ENCODE results near the gene RGL1. TPM values are rescaled to one million over a fixed set of nuclear protein-coding genes. Genes with fewer than 3 reads are reported as not detected.

The RGL1 gene
- total and polyA plus RNA-seq, 2 donors (not counting 3 experiments of a cell fraction or from before 2014, with no cell fraction given): 19.8 to 35.3 TPM

DNA sequence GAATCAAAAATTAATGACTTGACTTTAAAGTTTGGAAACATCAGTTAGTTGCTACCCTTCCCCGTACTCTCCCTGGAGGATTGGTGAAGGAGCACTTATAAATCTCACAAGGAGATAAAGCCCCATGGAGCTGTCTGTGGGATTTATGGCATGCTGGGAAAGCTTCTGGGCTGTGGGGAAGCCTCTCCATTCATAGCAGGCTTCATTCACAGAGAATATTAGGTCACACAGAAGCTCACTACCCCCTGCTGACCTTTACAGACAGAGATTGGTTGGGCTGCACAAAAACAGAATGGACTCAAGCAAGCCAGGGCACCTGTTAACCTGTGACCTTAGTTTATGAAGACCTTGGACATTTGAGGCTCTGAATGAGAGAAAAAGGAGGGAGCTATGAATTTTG is 32.1 kb downstream of the RGL1 start:
- Histone ChIP-seq H3K9me1 (replicated peaks; ENCODE audit: control insufficient read depth, extremely low read depth, insufficient read depth, low read length) (no peaks in the 10 kb centered on the region), H4K20me1 (replicated peaks; ENCODE audit: control insufficient read depth, extremely low read depth, insufficient read depth, low read length) (peaks cover 3% of the 10 kb centered on the region), H3K4me1 (ENCODE audit: control insufficient read depth, extremely low read depth, insufficient read depth, low read length) (peaks cover 35% of the 10 kb centered on the region), H3K4me3 (replicated peaks in 1 of 3; ENCODE audit: insufficient read depth in 1 of 3, low read depth in 1 of 3, low read length in 3 of 3) (no peak overlapping the region), H2AFZ (ENCODE audit: low read depth, low read length) (no peak overlapping the region), H3K27ac (ENCODE audit: insufficient read depth, low read depth, low read length) (no peak overlapping the region), H3K27me3 (ENCODE audit: control insufficient read depth in 2 of 2, insufficient read depth in 2 of 2, low read length in 2 of 2) (no peaks in the 10 kb centered on the region), H3K79me2 (ENCODE audit: control insufficient read depth, insufficient read depth, low read length) (peaks cover 16% of the 10 kb centered on the region), H3K4me2 (ENCODE audit: insufficient read depth, low read length) (no peak overlapping the region), H3K36me3 (ENCODE audit: control insufficient read depth in 2 of 2, extremely low read depth in 1 of 2, insufficient read depth in 2 of 2, low read length in 2 of 2) (peaks cover 0 to 2% of the 10 kb centered on the region in 2 experiments), H3K9me3 (replicated peaks; ENCODE audit: control insufficient read depth, insufficient read depth, low read length) (no peaks in the 10 kb centered on the region), H3K9ac (replicated peaks; ENCODE audit: extremely low read depth, insufficient read depth, low read length) (no peak overlapping the region)
- FAIRE-seq (no peak), DNase-seq (ENCODE audit: low read depth, low spot score) (no peak)
- intact Hi-C loops (cut with micrococcal nuclease) (no loop called here), dilution Hi-C loops (cut with MboI; ENCODE audit: extremely low pct_ligation_motif_present, low sequenced_read_pairs) (no loop called here)
- TF ChIP-seq JUN (IDR thresholded peaks at IDR 0.05; ENCODE audit: borderline replicate concordance, insufficient read depth, insufficient read length, low read depth): no peak
- TF ChIP-seq MYC (IDR thresholded peaks at IDR 0.05; ENCODE audit: low read depth, low read length): no peak
- TF ChIP-seq POLR2A (IDR thresholded peaks at IDR 0.05; ENCODE audit: low read depth, low read length): no peak
- no peak for TF ChIP-seq FOS (IDR thresholded peaks at IDR 0.05; ENCODE audit: borderline replicate concordance, insufficient read depth, low read length)
- TF ChIP-seq, protein P1, sequence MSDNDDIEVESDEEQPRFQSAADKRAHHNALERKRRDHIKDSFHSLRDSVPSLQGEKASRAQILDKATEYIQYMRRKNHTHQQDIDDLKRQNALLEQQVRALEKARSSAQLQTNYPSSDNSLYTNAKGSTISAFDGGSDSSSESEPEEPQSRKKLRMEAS (IDR thresholded peaks at IDR 0.05; ENCODE audit: insufficient read depth, insufficient read length): no peak
- TF ChIP-seq, protein P2, sequence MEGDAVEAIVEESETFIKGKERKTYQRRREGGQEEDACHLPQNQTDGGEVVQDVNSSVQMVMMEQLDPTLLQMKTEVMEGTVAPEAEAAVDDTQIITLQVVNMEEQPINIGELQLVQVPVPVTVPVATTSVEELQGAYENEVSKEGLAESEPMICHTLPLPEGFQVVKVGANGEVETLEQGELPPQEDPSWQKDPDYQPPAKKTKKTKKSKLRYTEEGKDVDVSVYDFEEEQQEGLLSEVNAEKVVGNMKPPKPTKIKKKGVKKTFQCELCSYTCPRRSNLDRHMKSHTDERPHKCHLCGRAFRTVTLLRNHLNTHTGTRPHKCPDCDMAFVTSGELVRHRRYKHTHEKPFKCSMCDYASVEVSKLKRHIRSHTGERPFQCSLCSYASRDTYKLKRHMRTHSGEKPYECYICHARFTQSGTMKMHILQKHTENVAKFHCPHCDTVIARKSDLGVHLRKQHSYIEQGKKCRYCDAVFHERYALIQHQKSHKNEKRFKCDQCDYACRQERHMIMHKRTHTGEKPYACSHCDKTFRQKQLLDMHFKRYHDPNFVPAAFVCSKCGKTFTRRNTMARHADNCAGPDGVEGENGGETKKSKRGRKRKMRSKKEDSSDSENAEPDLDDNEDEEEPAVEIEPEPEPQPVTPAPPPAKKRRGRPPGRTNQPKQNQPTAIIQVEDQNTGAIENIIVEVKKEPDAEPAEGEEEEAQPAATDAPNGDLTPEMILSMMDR (IDR thresholded peaks at IDR 0.05; ENCODE audit: extremely low read depth in 1 of 2, insufficient read depth in 1 of 2, low read depth in 1 of 2, low read length in 2 of 2): no peak
- no TSS peak for BruUV-seq (replicated peaks)
- ChIA-PET CTCF (interaction anchor here (1.1 to 2.0 kb wide), 4 partner anchors 14 to 79 kb away, joined by 4 to 19 read pairs (median 8); no protein-coding TSS in a partner anchor), POLR2A (interaction anchor here (0.9 to 1.5 kb wide), 2 partner anchors 32 to 45 kb away, joined by 3 to 6 read pairs; partner anchors contain the start of gene RGL1)

All from endothelial cell of umbilical vein (primary cell).